H9 (cell line): ENCODE measurements around the gene WDFY1. TPM values are rescaled to one million over a fixed set of nuclear protein-coding genes. Genes with fewer than 3 reads are reported as not detected.

ENCODE experiments used
- DNase-seq: peaks from one replicate; pipeline ENCODE4 v3.0.0-alpha.2; 2017
- H2AFZ ChIP-seq: one replicate; pipeline ENCODE4 v1.6.1; 2013; ENCODE audit warnings: mild to moderate bottlenecking, low read length, control low read depth, moderate library complexity
- H2AK5ac ChIP-seq: 2 replicates; pipeline ENCODE4 v1.6.1; 2013; ENCODE audit warnings: low read length, control low read depth, mixed read lengths; ENCODE audit not compliant: insufficient read length
- H2BK120ac ChIP-seq: one replicate; pipeline ENCODE4 v1.6.1; 2013; ENCODE audit warnings: low read depth, mild to moderate bottlenecking, low read length, control low read depth, inconsistent platforms; ENCODE audit not compliant: poor library complexity, severe bottlenecking
- H2BK12ac ChIP-seq: 2 replicates; pipeline ENCODE4 v1.6.1; 2013; ENCODE audit warnings: low read length, control low read depth, mixed read lengths, low read depth; ENCODE audit not compliant: insufficient read length
- H2BK15ac ChIP-seq: 2 replicates; pipeline ENCODE4 v1.6.1; 2013; ENCODE audit warnings: low read depth, low read length, control low read depth
- H2BK20ac ChIP-seq: one replicate; pipeline ENCODE4 v1.6.1; 2013; ENCODE audit warnings: low read depth, mild to moderate bottlenecking, low read length, control low read depth, inconsistent platforms; ENCODE audit not compliant: poor library complexity, severe bottlenecking
- H2BK5ac ChIP-seq: 2 replicates; pipeline ENCODE4 v1.6.1; 2013; ENCODE audit warnings: low read length, control low read depth, mixed read lengths; ENCODE audit not compliant: insufficient read length
- H3K14ac ChIP-seq: 2 replicates; pipeline ENCODE4 v1.6.1; 2013; ENCODE audit warnings: low read length, control low read depth; ENCODE audit not compliant: insufficient read depth
- H3K18ac ChIP-seq: 2 replicates; pipeline ENCODE4 v1.6.1; 2013; ENCODE audit warnings: low read depth, mild to moderate bottlenecking, mixed read lengths, low read length, control low read depth; ENCODE audit not compliant: insufficient read length
- H3K23ac ChIP-seq: 2 replicates; pipeline ENCODE4 v1.6.1; 2013; ENCODE audit warnings: low read length, control low read depth, mixed read lengths, low read depth; ENCODE audit not compliant: insufficient read length
- H3K23me2 ChIP-seq: 2 replicates; pipeline ENCODE4 v1.6.1; 2013; ENCODE audit warnings: low read depth, mild to moderate bottlenecking, mixed read lengths, low read length, control low read depth; ENCODE audit not compliant: insufficient read length, poor library complexity, severe bottlenecking
- H3K27ac ChIP-seq: 2 replicates; pipeline ENCODE4 v1.5.1; 2013; ENCODE audit warnings: low read length, control low read depth, mixed read lengths, low read depth; ENCODE audit not compliant: insufficient read length
- H3K27me3 ChIP-seq: 2 replicates; pipeline ENCODE4 v1.6.1; 2013; ENCODE audit warnings: low read length, control low read depth, inconsistent platforms; ENCODE audit not compliant: insufficient read depth
- H3K4ac ChIP-seq: 2 replicates; pipeline ENCODE4 v1.6.1; 2013; ENCODE audit warnings: low read depth, mild to moderate bottlenecking, control low read depth, inconsistent platforms, low read length, moderate library complexity
- H3K4me1 ChIP-seq: 2 replicates; pipeline ENCODE4 v1.6.1; 2013; ENCODE audit warnings: low read length, control low read depth, inconsistent platforms; ENCODE audit not compliant: insufficient read depth
- H3K4me2 ChIP-seq: 2 replicates; pipeline ENCODE4 v1.6.1; 2013; ENCODE audit warnings: low read length, control low read depth, mixed read lengths; ENCODE audit not compliant: insufficient read length, insufficient read depth
- H3K56ac ChIP-seq: 2 replicates; pipeline ENCODE4 v1.6.1; 2013; ENCODE audit warnings: low read depth, mild to moderate bottlenecking, mixed read lengths, low read length, control low read depth; ENCODE audit not compliant: insufficient read length
- H3K79me1 ChIP-seq: 2 replicates; pipeline ENCODE4 v1.6.1; 2013; ENCODE audit warnings: low read depth, mild to moderate bottlenecking, moderate library complexity, low read length, control low read depth, inconsistent platforms; ENCODE audit not compliant: insufficient read depth, poor library complexity, severe bottlenecking
- H3K79me2 ChIP-seq: 2 replicates; pipeline ENCODE4 v1.6.1; 2013; ENCODE audit warnings: low read length, control low read depth, inconsistent platforms; ENCODE audit not compliant: insufficient read depth
- H3K9ac ChIP-seq: 2 replicates; pipeline ENCODE4 v1.6.1; 2013; ENCODE audit warnings: low read length, control low read depth, mixed read lengths; ENCODE audit not compliant: insufficient read length; ENCODE audit errors: extremely low read depth
- H3K9me3 ChIP-seq: one replicate; pipeline ENCODE4 v1.6.1; 2013; ENCODE audit warnings: low read depth, low read length, inconsistent platforms; ENCODE audit not compliant: control insufficient read depth
- H3T11ph ChIP-seq: one replicate; pipeline ENCODE4 v1.6.1; 2013; ENCODE audit warnings: mild to moderate bottlenecking, low read length, control low read depth, inconsistent platforms
- H4K20me1 ChIP-seq: one replicate; pipeline ENCODE4 v1.6.1; 2013; ENCODE audit not compliant: control insufficient read depth, insufficient read length, insufficient read depth
- H4K5ac ChIP-seq: 2 replicates; pipeline ENCODE4 v1.6.1; 2013; ENCODE audit warnings: low read depth, mild to moderate bottlenecking, mixed read lengths, low read length, control low read depth; ENCODE audit not compliant: insufficient read length
- H4K8ac ChIP-seq: replicated peaks from 2 replicates; pipeline ENCODE4 v1.6.1; 2013; ENCODE audit warnings: low read length, control low read depth, mixed read lengths, low read depth; ENCODE audit not compliant: insufficient read length
- H4K91ac ChIP-seq: 2 replicates; pipeline ENCODE4 v1.6.1; 2013; ENCODE audit warnings: low read depth, mild to moderate bottlenecking, moderate library complexity, mixed read lengths, low read length, control low read depth; ENCODE audit not compliant: insufficient read length
- H3K27ac Mint-ChIP-seq, 3 experiments: 2 replicates in 2 of 3; 3 replicates in 1 of 3; pipeline ENCODE4 v1.8.0; 2020 to 2021; ENCODE audit warnings: mixed read lengths in 3 of 3, mild to moderate bottlenecking in 1 of 3, moderate library complexity in 1 of 3
- H3K27me3 Mint-ChIP-seq: 2 replicates; pipeline ENCODE4 v1.8.0; 2021; ENCODE audit warnings: low read depth, mild to moderate bottlenecking, moderate library complexity, mixed read lengths
- H3K36me3 Mint-ChIP-seq, 3 experiments: 2 replicates in 2 of 3; 3 replicates in 1 of 3; pipeline ENCODE4 v1.8.0; 2020 to 2021; ENCODE audit warnings: low read depth in 3 of 3, mixed read lengths in 3 of 3; ENCODE audit not compliant: insufficient read depth in 1 of 3
- H3K4me1 Mint-ChIP-seq, 2 experiments: 2 replicates each; pipeline ENCODE4 v1.8.0; 2020; ENCODE audit warnings: mixed read lengths in 2 of 2
- H3K4me3 Mint-ChIP-seq, 2 experiments: 2 replicates in 1 of 2; 3 replicates in 1 of 2; pipeline ENCODE4 v1.8.0; 2020 to 2021; ENCODE audit warnings: mild to moderate bottlenecking in 2 of 2, mixed read lengths in 2 of 2, moderate library complexity in 1 of 2
- H3K9me3 Mint-ChIP-seq, 2 experiments: 2 replicates in 1 of 2; 3 replicates in 1 of 2; pipeline ENCODE4 v1.8.0; 2020; ENCODE audit warnings: mild to moderate bottlenecking in 2 of 2, mixed read lengths in 2 of 2, moderate library complexity in 1 of 2
- WGBS: extraction: QIAGEN DNeasy Blood & Tissue Kit; methylation state at CpG from one replicate; pipeline ENCODE4 v1.1.7; 2013; ENCODE audit warnings: missing lambda C conversion rate, low lambda C conversion rate, mixed read lengths; ENCODE audit not compliant: insufficient read length; ENCODE audit errors: extremely low coverage; 5-methylcytosine and 5-hydroxymethylcytosine counted together
- total RNA-seq: library from RNA; stranded (reverse); gene quantifications from 2 replicates; pipeline ENCODE4 v1.2.1, GENCODE V29; 2021
- TF ChIP-seq, protein P1 (sequence below): fragments of 200-600 bp; sonication (generic); conservative IDR thresholded peaks from 3 replicates; pipeline ENCODE4 v1.8.0; 2021; ENCODE audit warnings: antibody characterized with exemption, mild to moderate bottlenecking

WDFY1 gene
- total RNA-seq, 1 experiment from 2014 or later = 54.1 TPM

DNA sequence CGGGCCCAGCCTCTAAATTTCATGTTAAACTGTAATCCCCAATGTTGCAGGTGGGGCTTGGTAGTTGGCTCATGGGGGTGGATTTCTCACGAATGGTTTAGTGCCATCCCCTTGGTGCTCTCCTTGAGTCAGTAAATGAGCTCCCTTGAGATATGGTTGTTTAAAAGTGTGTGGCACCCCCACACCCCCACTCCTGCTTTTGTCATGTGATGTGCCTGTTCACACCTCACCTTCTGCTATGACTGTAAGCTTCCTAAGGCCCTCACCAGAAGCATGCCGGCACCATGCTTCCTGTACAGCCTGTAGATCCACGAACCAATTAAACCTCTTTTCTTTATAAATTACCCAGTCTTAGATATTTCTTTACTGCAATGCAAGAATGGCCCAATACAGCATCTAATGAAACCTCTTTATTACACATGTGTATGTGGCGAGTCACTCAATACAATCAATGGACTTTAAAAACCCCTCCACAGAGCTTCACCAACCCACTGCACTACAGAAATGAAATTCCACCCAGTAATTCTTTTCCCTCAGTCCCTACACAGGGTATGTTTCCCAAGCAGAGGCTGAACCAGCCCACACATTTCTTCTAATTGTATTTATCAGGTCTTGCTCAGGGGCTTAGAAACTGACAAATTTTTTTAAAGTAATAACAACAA lies 47.3 kb downstream of the WDFY1 start:
- H2BK120ac ChIP-seq = no peak overlapping the region
- no peaks in the 10 kb centered on the region for H3K27me3 ChIP-seq
- no peak overlapping the region for H4K91ac ChIP-seq
- no peak overlapping the region for H2AFZ ChIP-seq
- no peak overlapping the region for H2AK5ac ChIP-seq
- TF ChIP-seq, protein P1, sequence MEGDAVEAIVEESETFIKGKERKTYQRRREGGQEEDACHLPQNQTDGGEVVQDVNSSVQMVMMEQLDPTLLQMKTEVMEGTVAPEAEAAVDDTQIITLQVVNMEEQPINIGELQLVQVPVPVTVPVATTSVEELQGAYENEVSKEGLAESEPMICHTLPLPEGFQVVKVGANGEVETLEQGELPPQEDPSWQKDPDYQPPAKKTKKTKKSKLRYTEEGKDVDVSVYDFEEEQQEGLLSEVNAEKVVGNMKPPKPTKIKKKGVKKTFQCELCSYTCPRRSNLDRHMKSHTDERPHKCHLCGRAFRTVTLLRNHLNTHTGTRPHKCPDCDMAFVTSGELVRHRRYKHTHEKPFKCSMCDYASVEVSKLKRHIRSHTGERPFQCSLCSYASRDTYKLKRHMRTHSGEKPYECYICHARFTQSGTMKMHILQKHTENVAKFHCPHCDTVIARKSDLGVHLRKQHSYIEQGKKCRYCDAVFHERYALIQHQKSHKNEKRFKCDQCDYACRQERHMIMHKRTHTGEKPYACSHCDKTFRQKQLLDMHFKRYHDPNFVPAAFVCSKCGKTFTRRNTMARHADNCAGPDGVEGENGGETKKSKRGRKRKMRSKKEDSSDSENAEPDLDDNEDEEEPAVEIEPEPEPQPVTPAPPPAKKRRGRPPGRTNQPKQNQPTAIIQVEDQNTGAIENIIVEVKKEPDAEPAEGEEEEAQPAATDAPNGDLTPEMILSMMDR = no peak
- no peaks in the 10 kb centered on the region for H3K23me2 ChIP-seq
- no peak overlapping the region for H2BK20ac ChIP-seq
- no peaks in the 10 kb centered on the region for H4K20me1 ChIP-seq
- no peak overlapping the region for H3K4me3 Mint-ChIP-seq
- H4K8ac ChIP-seq = no peak overlapping the region
- no peak for DNase-seq
- no peaks in the 10 kb centered on the region for H3K9me3 ChIP-seq
- H4K5ac ChIP-seq = no peak overlapping the region
- no peak overlapping the region for H3K18ac ChIP-seq
- H3T11ph ChIP-seq = no peak overlapping the region
- H3K4me1 ChIP-seq = no peaks in the 10 kb centered on the region
- no peak overlapping the region for H2BK5ac ChIP-seq
- H3K36me3 Mint-ChIP-seq = peaks cover 16 to 56% (median 52%) of the 10 kb centered on the region in 3 experiments; a peak in 6 of 7 replicates
- no peaks in the 10 kb centered on the region for H3K4me1 Mint-ChIP-seq
- H3K27ac ChIP-seq = no peak overlapping the region
- H3K27me3 Mint-ChIP-seq = no peaks in the 10 kb centered on the region
- no peaks in the 10 kb centered on the region for H3K9me3 Mint-ChIP-seq
- no peak overlapping the region for H3K14ac ChIP-seq
- no peak overlapping the region for H3K56ac ChIP-seq
- H2BK12ac ChIP-seq = no peak overlapping the region
- no peak overlapping the region for H3K4ac ChIP-seq
- H3K79me2 ChIP-seq = no peaks in the 10 kb centered on the region
- H3K23ac ChIP-seq = no peak overlapping the region
- no peak overlapping the region for H2BK15ac ChIP-seq
- no CpG with 5 or more reads among the region's 5 CpGs for WGBS
- H3K9ac ChIP-seq = no peak overlapping the region
- no peaks in the 10 kb centered on the region for H3K79me1 ChIP-seq
- H3K27ac Mint-ChIP-seq = no peak overlapping the region
- H3K4me2 ChIP-seq = no peak overlapping the region
